Endometrial microvascular endothelial cells (primary cell): ENCODE measurements around the gene HOXC11. TPM values are rescaled to one million over a fixed set of nuclear protein-coding genes. Genes with fewer than 3 reads are reported as not detected.

Experiments
- in situ Hi-C: cut with HindIII; loops from 2 replicates; pipeline ENCODE4 v1.10.0; 2017; ENCODE audit warnings: low sequenced_read_pairs, low pct_unique_long_range_greater_than_20kb; ENCODE audit errors: inconsistent ontology term
- total RNA-seq: library from RNA; depleted of rRNA; stranded (reverse); fragments of >200 nt; gene quantifications from one replicate; pipeline ENCODE4 v1.2.3, GENCODE V29; 2015; ENCODE audit errors: inconsistent ontology term

The HOXC11 gene
- total RNA-seq, 1 donor from 2014 or later: not detected

DNA sequence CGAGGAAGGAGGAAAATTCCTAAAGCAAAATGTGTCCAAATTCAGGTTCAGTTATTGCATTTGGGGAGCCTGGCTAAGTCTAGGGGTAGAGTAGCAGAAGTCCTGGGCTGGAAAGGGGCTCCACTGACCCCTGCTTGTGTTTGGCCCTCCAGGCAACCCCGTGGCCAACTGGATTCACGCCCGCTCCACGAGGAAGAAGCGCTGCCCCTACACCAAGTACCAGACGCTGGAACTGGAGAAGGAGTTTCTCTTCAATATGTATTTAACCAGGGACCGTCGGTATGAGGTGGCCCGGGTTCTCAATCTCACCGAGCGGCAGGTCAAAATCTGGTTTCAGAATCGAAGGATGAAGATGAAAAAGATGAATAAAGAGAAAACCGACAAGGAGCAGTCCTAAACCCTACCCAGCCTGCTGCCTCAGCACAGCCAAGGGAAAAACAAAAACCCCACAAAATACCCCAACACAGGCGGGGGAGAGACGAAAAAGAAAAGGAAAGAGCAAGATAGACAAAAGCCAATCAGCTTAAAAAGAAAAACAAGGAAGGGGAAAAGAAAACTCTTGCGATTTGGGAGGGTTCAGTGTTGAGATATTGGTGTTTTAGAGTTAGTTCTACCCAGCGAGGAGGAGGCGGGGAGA is 29.5 kb downstream of the HOXC11 start:
- in situ Hi-C loops: loop anchor here (25.0 kb wide), 1 partner anchor 210 kb away; no protein-coding TSS in a partner anchor

DNA sequence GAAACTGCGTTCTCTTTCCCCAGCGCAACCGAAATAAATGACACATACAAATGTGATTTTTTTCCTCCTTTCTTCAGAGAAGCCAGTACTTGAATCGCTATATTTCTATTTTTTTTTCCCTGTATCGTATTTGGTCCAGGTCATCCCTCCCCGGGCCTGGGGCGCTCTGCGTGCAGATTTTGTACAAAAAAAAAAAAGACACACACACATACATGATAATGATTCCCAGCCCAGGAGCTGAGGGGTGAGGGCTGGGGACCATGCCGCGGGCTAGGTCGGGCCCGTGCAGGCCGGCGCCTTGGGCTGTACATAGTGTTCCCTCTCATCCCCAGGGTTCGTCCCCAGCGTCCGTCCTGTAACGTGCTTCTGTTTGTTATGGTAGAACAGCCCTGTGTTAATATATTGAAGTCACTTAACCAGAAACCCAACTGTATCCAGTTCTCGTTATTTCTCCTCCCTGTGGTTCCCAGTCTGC is 30.0 kb downstream of the HOXC11 start:
- in situ Hi-C loops: loop anchor here (25.0 kb wide), 1 partner anchor 209 kb away; no protein-coding TSS in a partner anchor

GRCh38 chr12:54003625-54004024 is 30.7 kb downstream of the HOXC11 start:
- in situ Hi-C loops: loop anchor here (25.0 kb wide), 1 partner anchor 209 kb away; no protein-coding TSS in a partner anchor

DNA sequence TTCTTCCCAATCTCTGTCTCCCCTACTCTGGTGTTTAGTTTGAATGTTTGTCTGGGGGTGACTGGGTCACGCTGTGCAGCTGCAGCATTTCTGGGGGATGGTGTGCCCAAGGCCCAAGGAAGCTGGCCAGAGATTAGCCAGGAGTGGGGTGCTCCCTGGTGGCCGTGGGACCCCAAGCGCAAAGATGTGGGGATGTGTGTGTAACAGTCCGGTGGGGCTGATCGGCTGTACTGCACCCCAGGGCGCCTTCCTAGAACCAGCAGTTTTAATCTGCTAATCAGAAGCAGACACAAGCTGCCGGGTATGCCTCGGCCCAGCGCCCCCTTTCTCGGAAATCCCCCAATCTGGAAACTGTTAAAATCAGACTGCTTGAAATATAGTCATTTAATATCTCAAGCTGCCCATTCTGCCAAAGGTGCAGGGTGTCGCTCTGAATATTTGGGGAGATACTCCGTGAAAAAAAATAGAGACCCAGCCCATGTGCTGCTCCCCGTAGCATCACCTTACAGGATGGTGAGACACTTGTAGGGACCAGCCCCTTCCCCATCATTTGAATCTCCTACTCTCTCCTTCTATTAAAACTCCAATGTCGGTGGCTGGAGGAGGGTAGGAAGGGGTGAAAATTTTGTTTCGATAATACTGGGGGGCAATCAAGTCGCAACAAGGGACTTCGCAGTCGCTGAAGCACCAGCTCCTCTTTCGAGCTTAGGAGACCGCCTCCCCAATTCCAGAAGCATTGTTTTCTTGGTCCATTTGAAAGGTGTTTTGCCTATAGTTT is 31.3 kb downstream of the HOXC11 start:
- in situ Hi-C loops: loop anchor here (25.0 kb wide), 1 partner anchor 208 kb away; no protein-coding TSS in a partner anchor

GRCh38 chr12:54004841-54005530 is 32.1 kb downstream of the HOXC11 start:
- in situ Hi-C loops: loop anchor here (25.0 kb wide), 1 partner anchor 207 kb away; no protein-coding TSS in a partner anchor

DNA sequence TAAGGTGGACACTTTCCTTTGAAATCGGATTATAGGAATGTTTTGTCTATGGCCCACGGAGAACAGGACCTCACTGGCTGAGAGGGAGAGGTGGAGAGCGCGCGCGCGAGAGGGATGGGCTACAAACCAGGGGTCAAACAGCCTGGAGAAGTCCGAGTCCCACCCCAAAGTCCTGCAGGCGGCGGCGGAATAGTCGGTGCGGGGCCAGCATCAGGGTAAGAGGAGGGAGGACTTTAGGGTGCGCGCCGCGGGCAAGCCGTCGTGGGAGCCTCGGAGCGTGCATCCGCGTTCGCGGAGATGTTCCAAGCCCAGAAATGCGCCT is 32.6 kb downstream of the HOXC11 start:
- in situ Hi-C loops: loop anchor here (25.0 kb wide), 1 partner anchor 207 kb away; no protein-coding TSS in a partner anchor

DNA sequence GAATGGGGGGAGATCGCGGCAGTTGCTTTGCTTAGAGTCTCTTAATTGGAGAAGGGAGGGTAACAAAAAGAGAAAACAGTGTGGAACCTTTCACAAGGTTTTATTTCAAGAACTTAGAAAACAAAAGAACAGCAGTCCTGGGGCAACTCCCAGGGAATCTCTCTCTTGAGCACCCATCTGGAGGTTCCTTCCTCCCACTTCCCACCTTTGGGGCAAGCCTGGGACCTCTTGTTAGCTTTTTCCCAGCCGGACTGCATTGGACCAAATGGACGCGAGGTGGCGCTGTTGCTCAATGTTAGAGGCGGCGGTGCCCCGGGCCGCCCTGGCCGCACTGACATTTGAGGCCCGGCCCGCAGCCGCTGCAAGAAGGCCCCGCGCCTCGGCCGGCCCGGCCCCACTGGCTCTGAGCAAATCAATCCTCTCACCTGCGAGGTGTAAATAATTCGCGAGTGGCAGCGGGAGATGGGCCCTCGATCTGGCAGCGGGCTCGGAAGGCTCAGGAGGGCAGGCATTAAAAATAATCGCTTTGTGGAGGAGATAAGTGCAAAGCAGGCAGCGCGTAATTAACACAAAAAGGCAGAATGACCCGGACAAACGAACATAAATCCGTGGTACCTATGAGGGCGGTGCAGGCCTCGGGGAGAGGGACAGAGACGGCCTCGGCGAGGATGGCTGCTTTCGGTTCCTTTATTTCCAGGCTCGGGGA is 33.1 kb downstream of the HOXC11 start:
- in situ Hi-C loops: loop anchor here (25.0 kb wide), 1 partner anchor 206 kb away; no protein-coding TSS in a partner anchor

GRCh38 chr12:54006559-54007220 is 33.8 kb downstream of the HOXC11 start:
- in situ Hi-C loops: loop anchor here (25.0 kb wide), 1 partner anchor 206 kb away; no protein-coding TSS in a partner anchor

- in situ Hi-C loops: loop anchor here (25.0 kb wide), 1 partner anchor 205 kb away; no protein-coding TSS in a partner anchor
Measured at GRCh38 chr12:54007538-54008259, 34.8 kb downstream of the HOXC11 start.

DNA sequence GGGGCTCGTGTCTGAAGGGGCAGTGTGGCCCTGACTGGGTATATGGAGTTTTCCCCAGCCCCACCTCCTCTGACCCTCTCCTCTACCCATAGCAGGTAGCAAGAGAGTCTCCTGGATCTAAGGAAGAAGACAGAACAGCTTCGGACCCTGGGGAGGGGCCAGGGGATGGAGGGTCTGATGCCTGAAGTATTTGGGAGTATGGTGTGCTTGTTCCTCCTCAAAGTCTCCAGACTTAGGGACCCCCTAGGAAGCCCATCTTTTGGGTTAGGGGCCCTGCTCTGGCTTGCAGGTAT is 35.3 kb downstream of the HOXC11 start:
- in situ Hi-C loops: loop anchor here (25.0 kb wide), 1 partner anchor 204 kb away; no protein-coding TSS in a partner anchor

GRCh38 chr12:54009171-54010052 is 36.5 kb downstream of the HOXC11 start:
- in situ Hi-C loops: loop anchor here (25.0 kb wide), 1 partner anchor 203 kb away; no protein-coding TSS in a partner anchor

DNA sequence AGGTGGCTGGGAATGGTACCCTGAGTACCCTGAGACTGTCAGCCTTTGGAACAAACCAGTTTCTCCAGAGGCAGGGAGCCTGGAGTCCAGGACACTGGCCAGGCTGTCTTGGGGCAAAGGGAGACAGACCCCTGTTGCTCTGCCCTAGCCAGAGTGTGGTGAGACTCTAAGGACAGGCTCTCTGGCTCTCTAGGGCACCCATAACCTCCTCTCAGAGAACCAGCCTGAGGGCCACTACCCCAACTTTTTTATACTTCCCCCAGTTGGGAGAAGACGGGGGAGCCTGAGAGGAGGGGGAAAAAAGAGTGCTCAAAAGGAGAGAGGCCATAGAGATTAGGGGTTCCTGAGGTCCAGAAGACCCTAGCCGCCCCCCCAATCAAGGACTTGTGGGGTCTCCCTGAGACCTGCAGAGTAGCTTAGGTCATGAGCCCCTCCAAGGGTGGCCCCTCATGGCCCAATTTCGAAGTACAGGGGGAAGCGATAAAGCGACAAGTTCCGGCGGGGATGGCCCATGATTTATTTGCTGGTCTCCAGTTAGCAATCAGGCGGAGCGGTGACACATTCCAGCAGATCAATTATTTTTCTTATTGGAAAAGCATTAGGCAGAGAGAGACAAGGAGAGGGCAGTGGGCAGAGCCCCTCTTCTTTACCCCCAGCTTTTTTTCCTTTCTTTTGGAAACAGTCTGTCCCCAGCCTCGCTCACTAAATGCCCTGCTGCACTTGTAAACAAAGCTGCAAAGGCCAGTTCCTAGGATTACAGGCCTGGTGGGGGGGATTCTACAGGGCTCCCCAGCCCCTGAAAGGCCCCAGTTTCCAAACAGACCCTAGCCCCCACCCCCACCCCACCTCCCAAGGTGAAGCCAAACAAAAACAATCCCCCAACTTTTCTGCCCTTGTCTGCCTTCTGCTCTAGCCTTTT is 37.4 kb downstream of the HOXC11 start:
- in situ Hi-C loops: loop anchor here (25.0 kb wide), 1 partner anchor 202 kb away; no protein-coding TSS in a partner anchor

GRCh38 chr12:54010972-54011664 is 38.2 kb downstream of the HOXC11 start:
- in situ Hi-C loops: loop anchor here (25.0 kb wide), 1 partner anchor 201 kb away; no protein-coding TSS in a partner anchor

DNA sequence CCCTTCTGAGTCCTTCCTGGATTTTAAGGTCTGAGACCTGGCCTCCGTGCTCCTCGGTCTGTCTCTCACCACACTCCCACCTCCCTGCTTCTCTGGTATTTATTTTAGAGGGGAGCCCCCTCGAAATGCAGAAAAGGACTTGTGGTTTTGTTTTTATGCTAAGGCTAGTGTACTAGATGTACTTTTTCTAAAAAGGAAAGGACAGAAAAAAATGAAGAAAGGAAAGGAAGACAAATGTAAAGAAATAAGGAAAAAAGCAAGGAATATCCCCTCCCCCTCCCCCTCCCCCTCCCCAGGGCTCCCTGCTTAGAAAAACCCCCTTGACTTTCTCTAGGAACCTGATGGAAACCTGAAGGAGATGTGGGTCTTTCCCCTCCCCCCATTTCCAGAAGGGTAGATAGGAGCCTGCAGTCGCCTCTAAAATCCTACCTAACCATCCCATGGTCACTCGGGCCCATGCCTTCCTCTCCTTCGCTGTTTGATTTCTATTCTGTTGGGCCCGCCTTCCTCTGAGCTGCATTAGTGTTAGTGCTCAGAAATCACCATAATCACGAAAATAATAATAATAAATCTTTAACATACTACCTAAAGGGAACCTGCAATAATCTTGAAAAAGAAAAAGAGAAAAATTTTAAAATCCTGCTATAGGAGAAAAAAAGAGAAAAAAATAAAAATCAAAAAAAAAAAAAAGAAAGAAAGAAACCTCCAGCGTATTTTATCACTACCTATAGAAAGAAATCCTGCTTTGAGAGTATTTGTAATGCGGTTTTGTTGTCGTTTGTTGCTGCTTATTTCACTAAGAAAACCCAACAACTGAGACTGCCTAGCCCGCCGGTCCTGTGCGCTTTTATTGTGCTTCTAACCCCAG is 39.0 kb downstream of the HOXC11 start:
- in situ Hi-C loops: loop anchor here (25.0 kb wide), 1 partner anchor 200 kb away; no protein-coding TSS in a partner anchor
